ENCODE results near the gene NXPH1. TPM values are rescaled to one million over a fixed set of nuclear protein-coding genes. Genes with fewer than 3 reads are reported as not detected.

Gene NXPH1
- total and polyA plus RNA-seq, 2 donors (not counting 1 experiment from before 2014, with no cell fraction given): not detected

GRCh38 chr7:8639668-8640067 is 206.3 kb downstream of the NXPH1 start:
- intact Hi-C loops (cut with micrococcal nuclease): no loop called here
- CTCF ChIA-PET: no interaction called here
- Mint-ChIP-seq H3K4me3 (no peak overlapping the region), H3K27me3 (no peaks in the 10 kb centered on the region), H3K27ac (no peak overlapping the region), H3K9me3 (ENCODE audit: insufficient read depth) (no peaks in the 10 kb centered on the region), H3K4me1 (no peaks in the 10 kb centered on the region)
- Histone ChIP-seq H3K9me3 (ENCODE audit: control extremely low read depth in 1 of 3, control insufficient read depth in 2 of 3, insufficient read depth in 1 of 3, low read length in 2 of 3) (no peaks in the 10 kb centered on the region), H4K20me1 (ENCODE audit: control insufficient read depth, insufficient read depth, low read length, poor library complexity, severe bottlenecking) (no peaks in the 10 kb centered on the region), H3K36me3 (replicated peaks in 1 of 2; ENCODE audit: control extremely low read depth in 1 of 2, control insufficient read depth in 1 of 2, extremely low read depth in 1 of 2, insufficient read depth in 2 of 2, low read length in 1 of 2) (no peaks in the 10 kb centered on the region), H3K4me3 (ENCODE audit: control extremely low read depth in 1 of 5, extremely low read depth in 1 of 5, insufficient read depth in 1 of 5, low read depth in 2 of 5, low read length in 4 of 5) (no peak overlapping the region), H2AFZ (ENCODE audit: insufficient read depth, low read depth, low read length, poor library complexity, severe bottlenecking) (no peak overlapping the region), H3K4me1 (ENCODE audit: control insufficient read depth in 2 of 2, insufficient read depth in 2 of 2, low read length in 2 of 2) (no peaks in the 10 kb centered on the region), H3K79me2 (ENCODE audit: control insufficient read depth, insufficient read depth, low read length) (no peaks in the 10 kb centered on the region), H3K27ac (ENCODE audit: low read length in 2 of 2) (no peak overlapping the region), H3K27me3 (replicated peaks in 1 of 4; ENCODE audit: control extremely low read depth in 1 of 4, control insufficient read depth in 3 of 4, insufficient read depth in 4 of 4, low read length in 3 of 4) (no peaks in the 10 kb centered on the region), H3K9ac (ENCODE audit: low read length) (no peak overlapping the region), H3K4me2 (replicated peaks; ENCODE audit: low read depth, low read length, poor library complexity, severe bottlenecking) (no peak overlapping the region)
- no CpG with 5 or more reads among the region's 5 CpGs for WGBS (ENCODE audit: insufficient coverage)
- POLR2A ChIA-PET: no interaction called here
- TF ChIP-seq EZH2 (IDR thresholded peaks at IDR 0.05; ENCODE audit: borderline replicate concordance, insufficient read depth, low read depth, low read length, poor library complexity, severe bottlenecking) (no peak), CTCF (IDR thresholded peaks at IDR 0.05) (no peak)
- ATAC-seq (ENCODE audit: low read depth) (no peak), DNase-seq (no peak)

- TF ChIP-seq CTCF (IDR thresholded peaks at IDR 0.05) (no peak), EZH2 (IDR thresholded peaks at IDR 0.05; ENCODE audit: borderline replicate concordance, insufficient read depth, low read depth, low read length, poor library complexity, severe bottlenecking) (no peak)
- no peaks in the 10 kb centered on the region for H3K4me1 ChIP-seq (ENCODE audit: control insufficient read depth in 2 of 2, insufficient read depth in 2 of 2, low read length in 2 of 2)
- no peak overlapping the region for H3K4me2 ChIP-seq (replicated peaks; ENCODE audit: low read depth, low read length, poor library complexity, severe bottlenecking)
- H3K27ac ChIP-seq (ENCODE audit: low read length in 2 of 2): no peak overlapping the region
- DNase-seq (no peak), ATAC-seq (ENCODE audit: low read depth) (no peak)
- H3K27me3 Mint-ChIP-seq: no peaks in the 10 kb centered on the region
- no peak overlapping the region for H3K9ac ChIP-seq (ENCODE audit: low read length)
- WGBS (ENCODE audit: insufficient coverage): no CpG with 5 or more reads among the region's 1 CpG
- H3K4me1 Mint-ChIP-seq: no peaks in the 10 kb centered on the region
- H3K27me3 ChIP-seq (replicated peaks in 1 of 4; ENCODE audit: control extremely low read depth in 1 of 4, control insufficient read depth in 3 of 4, insufficient read depth in 4 of 4, low read length in 3 of 4): no peaks in the 10 kb centered on the region
- H3K9me3 ChIP-seq (ENCODE audit: control extremely low read depth in 1 of 3, control insufficient read depth in 2 of 3, insufficient read depth in 1 of 3, low read length in 2 of 3): no peaks in the 10 kb centered on the region
- H3K9me3 Mint-ChIP-seq (ENCODE audit: insufficient read depth): no peaks in the 10 kb centered on the region
- ChIA-PET POLR2A (no interaction called here), CTCF (no interaction called here)
- H3K27ac Mint-ChIP-seq: no peak overlapping the region
- H2AFZ ChIP-seq (ENCODE audit: insufficient read depth, low read depth, low read length, poor library complexity, severe bottlenecking): no peak overlapping the region
- intact Hi-C loops (cut with micrococcal nuclease): no loop called here
- no peak overlapping the region for H3K4me3 Mint-ChIP-seq
- H3K4me3 ChIP-seq (ENCODE audit: control extremely low read depth in 1 of 5, extremely low read depth in 1 of 5, insufficient read depth in 1 of 5, low read depth in 2 of 5, low read length in 4 of 5): no peak overlapping the region
- no peaks in the 10 kb centered on the region for H3K79me2 ChIP-seq (ENCODE audit: control insufficient read depth, insufficient read depth, low read length)
- H4K20me1 ChIP-seq (ENCODE audit: control insufficient read depth, insufficient read depth, low read length, poor library complexity, severe bottlenecking): no peaks in the 10 kb centered on the region
- no peaks in the 10 kb centered on the region for H3K36me3 ChIP-seq (replicated peaks in 1 of 2; ENCODE audit: control extremely low read depth in 1 of 2, control insufficient read depth in 1 of 2, extremely low read depth in 1 of 2, insufficient read depth in 2 of 2, low read length in 1 of 2)
Measured at GRCh38 chr7:8640671-8641070, 207.3 kb downstream of the NXPH1 start.

Measured in B cell (primary cell).